Neural crest cell (in vitro differentiated cells): ENCODE data around the gene PLCB1. TPM values are rescaled to one million over a fixed set of nuclear protein-coding genes. Genes with fewer than 3 reads are reported as not detected.

Source experiments
- DNase-seq: peaks from one replicate; pipeline ENCODE4 v3.0.0; 2021; ENCODE audit warnings: low read depth, mixed read lengths, low spot score
- H3K27ac Mint-ChIP-seq: one replicate; pipeline ENCODE4 v1.8.0; 2021; ENCODE audit warnings: mild to moderate bottlenecking, mixed read lengths; ENCODE audit not compliant: unreplicated experiment
- H3K27me3 Mint-ChIP-seq: 2 replicates; pipeline ENCODE4 v1.8.0; 2021; ENCODE audit warnings: low read depth, mild to moderate bottlenecking, mixed read lengths
- H3K36me3 Mint-ChIP-seq: 2 replicates; pipeline ENCODE4 v1.8.0; 2021; ENCODE audit warnings: low read depth, mild to moderate bottlenecking, mixed read lengths
- H3K4me1 Mint-ChIP-seq: 2 replicates; pipeline ENCODE4 v1.8.0; 2021; ENCODE audit warnings: mixed read lengths
- H3K4me3 Mint-ChIP-seq: one replicate; pipeline ENCODE4 v1.8.0; 2021; ENCODE audit warnings: mild to moderate bottlenecking, mixed read lengths
- H3K9me3 Mint-ChIP-seq: 2 replicates; pipeline ENCODE4 v1.8.0; 2021; ENCODE audit warnings: mixed read lengths
- total RNA-seq: library from RNA; stranded (reverse); gene quantifications from 2 replicates; pipeline ENCODE4 v1.2.1, GENCODE V29; 2021
- TF ChIP-seq, protein P1 (sequence below): fragments of 200-600 bp; sonication (generic); conservative IDR thresholded peaks from 2 replicates; pipeline ENCODE4 v1.5.0; 2021; ENCODE audit warnings: antibody characterized with exemption, mild to moderate bottlenecking

Gene PLCB1
- total RNA-seq, 1 donor from 2014 or later: 13.7 TPM

DNA sequence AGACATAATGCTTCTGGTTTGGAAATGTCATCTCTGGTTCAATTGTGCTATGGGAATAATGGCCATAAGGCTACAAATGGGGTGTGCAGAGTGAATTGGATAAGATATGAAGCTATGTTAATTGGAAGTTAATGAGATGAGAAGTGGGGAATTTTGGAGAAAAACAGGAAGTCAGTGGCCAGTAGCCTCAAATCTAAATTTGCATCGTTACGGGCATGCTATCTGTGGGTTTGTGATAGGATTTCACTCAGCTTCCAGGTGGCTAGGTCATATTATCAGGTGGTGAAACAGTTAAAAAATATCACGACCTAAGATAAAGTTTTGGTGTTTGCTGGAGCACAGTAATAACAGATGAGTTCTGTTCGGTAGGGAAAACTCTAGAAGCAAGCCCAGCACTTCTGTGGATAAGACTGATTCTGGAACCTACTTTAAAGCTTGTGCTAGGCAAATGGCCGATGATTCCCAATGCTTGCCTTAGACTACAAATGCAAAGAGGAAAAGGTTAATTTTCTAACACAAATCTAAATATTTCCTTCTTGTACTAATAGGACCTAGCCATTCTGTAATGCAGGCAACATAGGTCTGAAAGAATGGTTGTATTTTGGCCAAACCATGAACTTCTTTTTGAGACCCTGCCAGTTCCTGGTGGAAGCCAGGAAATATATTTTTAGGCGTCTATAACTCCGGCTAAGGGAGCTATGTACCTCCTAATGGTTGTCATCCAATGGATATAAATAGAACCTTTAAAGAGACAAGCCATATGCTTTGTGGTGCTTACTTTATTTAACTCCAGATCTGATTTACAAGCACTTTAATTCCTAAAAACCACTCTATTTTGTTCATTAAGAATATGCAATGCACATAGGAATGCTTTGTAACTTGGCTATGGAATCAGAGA lies 111.0 kb downstream of the PLCB1 start:
- TF ChIP-seq, protein P1, sequence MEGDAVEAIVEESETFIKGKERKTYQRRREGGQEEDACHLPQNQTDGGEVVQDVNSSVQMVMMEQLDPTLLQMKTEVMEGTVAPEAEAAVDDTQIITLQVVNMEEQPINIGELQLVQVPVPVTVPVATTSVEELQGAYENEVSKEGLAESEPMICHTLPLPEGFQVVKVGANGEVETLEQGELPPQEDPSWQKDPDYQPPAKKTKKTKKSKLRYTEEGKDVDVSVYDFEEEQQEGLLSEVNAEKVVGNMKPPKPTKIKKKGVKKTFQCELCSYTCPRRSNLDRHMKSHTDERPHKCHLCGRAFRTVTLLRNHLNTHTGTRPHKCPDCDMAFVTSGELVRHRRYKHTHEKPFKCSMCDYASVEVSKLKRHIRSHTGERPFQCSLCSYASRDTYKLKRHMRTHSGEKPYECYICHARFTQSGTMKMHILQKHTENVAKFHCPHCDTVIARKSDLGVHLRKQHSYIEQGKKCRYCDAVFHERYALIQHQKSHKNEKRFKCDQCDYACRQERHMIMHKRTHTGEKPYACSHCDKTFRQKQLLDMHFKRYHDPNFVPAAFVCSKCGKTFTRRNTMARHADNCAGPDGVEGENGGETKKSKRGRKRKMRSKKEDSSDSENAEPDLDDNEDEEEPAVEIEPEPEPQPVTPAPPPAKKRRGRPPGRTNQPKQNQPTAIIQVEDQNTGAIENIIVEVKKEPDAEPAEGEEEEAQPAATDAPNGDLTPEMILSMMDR: no peak

DNA sequence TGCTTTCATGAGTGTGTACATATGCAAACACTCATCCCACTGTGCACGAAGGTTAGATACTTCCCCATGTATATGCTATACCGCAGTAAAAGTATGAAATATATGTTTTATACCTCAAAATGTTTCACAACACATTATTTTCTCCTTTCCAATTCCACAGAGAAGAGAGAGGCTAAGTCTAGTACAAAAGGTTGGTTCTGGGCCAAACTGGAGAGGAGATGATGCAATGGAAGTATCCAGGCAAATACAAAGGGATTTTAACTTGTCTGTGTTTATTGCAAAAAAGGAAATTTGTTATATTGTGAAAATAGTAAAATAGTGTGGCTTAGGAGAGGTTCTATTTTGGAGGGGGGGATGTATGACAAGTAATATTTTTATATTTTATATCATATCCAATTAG lies 112.6 kb downstream of the PLCB1 start:
- DNase-seq: no peak
- no peaks in the 10 kb centered on the region for H3K36me3 Mint-ChIP-seq

More for the DNA sequence above, 111.0 kb downstream of the PLCB1 start:
- Mint-ChIP-seq H3K27me3 (no peaks in the 10 kb centered on the region), H3K9me3 (no peaks in the 10 kb centered on the region), H3K36me3 (no peaks in the 10 kb centered on the region), H3K27ac (no peak overlapping the region), H3K4me3 (no peak overlapping the region), H3K4me1 (no peaks in the 10 kb centered on the region)
- DNase-seq: no peak

DNA sequence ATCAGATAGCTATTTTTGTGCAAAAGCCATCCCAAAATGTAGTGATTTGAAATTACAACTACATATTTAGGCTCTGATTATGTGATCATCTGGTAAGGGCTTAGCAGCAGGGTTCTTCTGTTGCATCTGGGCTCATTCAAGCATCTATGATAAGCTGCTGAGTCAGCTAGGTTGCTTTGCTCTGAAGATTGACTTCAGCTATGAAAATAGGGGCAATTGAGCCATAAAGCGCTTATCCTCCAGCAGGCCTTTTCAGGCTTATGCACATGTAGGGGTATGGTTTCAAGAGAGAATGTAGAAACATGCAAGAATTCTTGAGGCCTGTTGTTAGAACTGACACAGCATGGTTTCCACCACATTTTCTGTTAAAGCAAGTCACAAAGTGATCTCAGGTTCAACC lies 114.1 kb downstream of the PLCB1 start:
- Mint-ChIP-seq H3K9me3 (no peaks in the 10 kb centered on the region), H3K4me3 (no peak overlapping the region), H3K27me3 (no peaks in the 10 kb centered on the region), H3K27ac (no peak overlapping the region), H3K4me1 (no peaks in the 10 kb centered on the region), H3K36me3 (no peaks in the 10 kb centered on the region)
- TF ChIP-seq, protein P1: no peak
- no peak for DNase-seq

More for the DNA sequence above, 112.6 kb downstream of the PLCB1 start:
- Mint-ChIP-seq H3K27ac (no peak overlapping the region), H3K9me3 (no peaks in the 10 kb centered on the region), H3K4me1 (no peaks in the 10 kb centered on the region), H3K27me3 (no peaks in the 10 kb centered on the region), H3K4me3 (no peak overlapping the region)
- TF ChIP-seq, protein P1: no peak

DNA sequence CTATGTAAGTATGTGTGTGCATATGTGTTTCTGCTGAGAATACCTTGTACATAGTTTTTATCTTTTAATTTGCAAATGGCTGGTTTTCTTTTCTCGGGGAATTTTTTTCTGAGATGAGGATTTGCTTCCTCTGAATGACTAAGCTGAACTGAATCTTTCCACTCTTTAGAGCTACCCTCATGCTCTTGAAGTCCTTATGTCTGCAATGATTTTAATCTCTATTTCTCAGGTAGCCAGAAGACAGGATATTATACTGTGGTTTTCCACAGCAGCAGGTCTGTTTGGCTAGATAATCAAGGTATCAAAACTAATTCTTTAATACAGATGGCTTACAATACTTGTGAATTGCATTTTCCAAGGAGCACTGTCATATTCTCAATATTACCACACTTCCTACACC lies 114.7 kb downstream of the PLCB1 start:
- Mint-ChIP-seq H3K9me3 (peaks cover under 1% of the 10 kb centered on the region), H3K36me3 (no peaks in the 10 kb centered on the region), H3K27me3 (no peaks in the 10 kb centered on the region), H3K4me3 (no peak overlapping the region), H3K4me1 (no peaks in the 10 kb centered on the region), H3K27ac (no peak overlapping the region)
- no peak for DNase-seq
- TF ChIP-seq, protein P1: no peak

DNA sequence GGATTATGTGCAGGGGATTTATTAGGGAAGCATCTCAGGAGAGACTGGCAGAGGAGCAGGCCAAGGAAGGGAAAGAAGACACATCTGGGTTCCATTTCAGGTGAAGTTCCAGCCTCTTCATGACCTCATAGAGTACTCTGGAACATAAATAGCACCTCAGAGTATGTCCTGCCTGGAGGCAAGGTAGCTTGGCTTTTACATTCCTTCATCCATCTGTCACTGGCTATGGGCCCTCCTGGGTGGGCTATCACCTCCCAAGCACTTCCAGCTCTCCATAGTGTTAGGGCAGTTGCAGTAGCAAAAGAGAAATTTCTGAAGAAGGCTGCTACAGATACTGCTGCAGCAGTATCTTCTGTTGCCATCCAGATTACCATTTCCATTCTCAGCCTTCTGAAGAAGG lies 116.0 kb downstream of the PLCB1 start:
- no peak for DNase-seq
- no peak overlapping the region for H3K27ac Mint-ChIP-seq
- no peak overlapping the region for H3K4me3 Mint-ChIP-seq
- TF ChIP-seq, protein P1: no peak
- no peaks in the 10 kb centered on the region for H3K36me3 Mint-ChIP-seq
- H3K27me3 Mint-ChIP-seq: no peaks in the 10 kb centered on the region
- H3K9me3 Mint-ChIP-seq: peaks cover 2% of the 10 kb centered on the region
- peaks cover 5% of the 10 kb centered on the region for H3K4me1 Mint-ChIP-seq
